ENCODE results near the gene ENAH.

- TF ChIP-seq CTCF (IDR thresholded peaks at IDR 0.05): no peak
- no peak for TF ChIP-seq POLR2A (IDR thresholded peaks at IDR 0.05)
Observed at GRCh38 chr1:225537554-225538251, 115.2 kb downstream of the ENAH start.

All from esophagus squamous epithelium (tissue), 4 donors.